MM.1S (cell line): ENCODE data around the gene PELO.

Source experiments
- DNase-seq: peaks from one replicate; pipeline ENCODE4 v3.0.0-alpha.2; 2015
- H2AFZ ChIP-seq: fragments of 300-600 bp; sonication (generic); 2 replicates; pipeline ENCODE4 v1.6.0; 2016; ENCODE audit warnings: antibody characterized with exemption, low read length
- H3F3A ChIP-seq: fragments of 300-600 bp; sonication (generic); 2 replicates; pipeline ENCODE4 v1.6.1; 2016; ENCODE audit warnings: mild to moderate bottlenecking, antibody characterized with exemption, low read length, moderate library complexity, mixed read lengths; ENCODE audit not compliant: insufficient read depth
- H3K27ac ChIP-seq: fragments of 300-600 bp; sonication (generic); 2 replicates; pipeline ENCODE4 v1.5.1; 2016; ENCODE audit warnings: mild to moderate bottlenecking, low read length
- H3K27me3 ChIP-seq: fragments of 300-600 bp; sonication (generic); replicated peaks from 2 replicates; pipeline ENCODE4 v1.6.0; 2016; ENCODE audit warnings: low read length; ENCODE audit not compliant: insufficient read depth
- H3K36me3 ChIP-seq: fragments of 300-600 bp; sonication (generic); replicated peaks from 2 replicates; pipeline ENCODE4 v1.6.1; 2016; ENCODE audit warnings: mild to moderate bottlenecking, low read length, mixed read lengths; ENCODE audit not compliant: insufficient read depth
- H3K4me1 ChIP-seq: fragments of 300-600 bp; sonication (generic); 2 replicates; pipeline ENCODE4 v1.6.1; 2016; ENCODE audit warnings: low read length, mixed read lengths
- H3K4me2 ChIP-seq: fragments of 300-600 bp; sonication (generic); 2 replicates; pipeline ENCODE4 v1.6.0; 2016; ENCODE audit warnings: low read depth, low read length
- H3K4me3 ChIP-seq: fragments of 300-600 bp; sonication (generic); 2 replicates; pipeline ENCODE4 v1.5.1; 2016; ENCODE audit warnings: low read length, mixed read lengths
- H3K79me2 ChIP-seq: fragments of 300-600 bp; sonication (generic); 2 replicates; pipeline ENCODE4 v1.6.1; 2016; ENCODE audit warnings: mixed run types, low read length, mixed read lengths
- H3K9ac ChIP-seq: fragments of 300-600 bp; sonication (generic); 2 replicates; pipeline ENCODE4 v1.6.1; 2016; ENCODE audit warnings: low read length, mixed read lengths
- H3K9me2 ChIP-seq: fragments of 300-600 bp; sonication (generic); replicated peaks from 2 replicates; pipeline ENCODE4 v1.6.1; 2016; ENCODE audit warnings: mild to moderate bottlenecking, low read length, mixed read lengths; ENCODE audit not compliant: insufficient read depth
- H3K9me3 ChIP-seq: fragments of 300-600 bp; sonication (generic); replicated peaks from 2 replicates; pipeline ENCODE4 v1.6.1; 2016; ENCODE audit warnings: mild to moderate bottlenecking, low read length, mixed read lengths; ENCODE audit not compliant: insufficient read depth
- H4K20me1 ChIP-seq: fragments of 300-600 bp; sonication (generic); 2 replicates; pipeline ENCODE4 v1.6.1; 2016; ENCODE audit warnings: mild to moderate bottlenecking, low read length, moderate library complexity, mixed read lengths; ENCODE audit not compliant: insufficient read depth
- EZH2 ChIP-seq: fragments of 300-600 bp; sonication (generic); optimal IDR thresholded peaks from 2 replicates; pipeline ENCODE3; 2017; ENCODE audit warnings: low read depth, mild to moderate bottlenecking, antibody characterized with exemption, low read length, mixed read lengths
- EZH2phosphoT487 ChIP-seq: fragments of 300-600 bp; sonication (generic); IDR thresholded peaks from 2 replicates; pipeline ENCODE4 v1.6.1; 2018; ENCODE audit warnings: antibody characterized with exemption, low read length
- TF ChIP-seq, protein P1 (sequence below): fragments of 300-600 bp; sonication (generic); IDR thresholded peaks from 2 replicates; pipeline ENCODE4 v1.5.1; 2016; ENCODE audit warnings: antibody characterized with exemption, low read length, mixed read lengths

The PELO gene

DNA sequence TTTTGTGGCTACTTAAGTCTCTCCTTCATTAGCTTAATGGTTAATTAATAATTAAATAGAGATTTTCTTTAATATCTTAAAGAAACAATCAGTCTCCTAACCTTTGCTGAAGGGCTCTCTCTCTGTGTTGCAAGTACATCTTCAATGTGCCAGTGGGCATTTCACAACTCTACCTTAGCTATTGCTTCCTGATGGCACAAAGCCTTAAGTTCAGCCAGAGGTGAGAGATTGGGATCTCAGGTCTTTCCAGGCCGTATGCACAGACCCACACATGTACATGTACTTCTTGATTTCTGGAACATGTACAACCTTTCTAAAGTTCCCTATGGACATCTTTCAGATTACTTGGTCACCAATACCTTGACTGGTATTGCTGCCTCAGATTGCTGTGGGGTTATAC lies 8.9 kb upstream of the PELO start:
- Histone ChIP-seq H3F3A (no peaks in the 10 kb centered on the region), H3K4me2 (no peak overlapping the region), H3K9ac (no peak overlapping the region), H3K9me3 (no peaks in the 10 kb centered on the region), H3K36me3 (no peaks in the 10 kb centered on the region), H3K4me1 (no peaks in the 10 kb centered on the region), H3K79me2 (no peaks in the 10 kb centered on the region), H3K9me2 (no peaks in the 10 kb centered on the region), H4K20me1 (no peaks in the 10 kb centered on the region), H2AFZ (no peak overlapping the region), H3K27ac (no peak overlapping the region), H3K27me3 (no peaks in the 10 kb centered on the region), H3K4me3 (no peak overlapping the region)
- DNase-seq: no peak
- TF ChIP-seq EZH2: no peak
- TF ChIP-seq, protein P1, sequence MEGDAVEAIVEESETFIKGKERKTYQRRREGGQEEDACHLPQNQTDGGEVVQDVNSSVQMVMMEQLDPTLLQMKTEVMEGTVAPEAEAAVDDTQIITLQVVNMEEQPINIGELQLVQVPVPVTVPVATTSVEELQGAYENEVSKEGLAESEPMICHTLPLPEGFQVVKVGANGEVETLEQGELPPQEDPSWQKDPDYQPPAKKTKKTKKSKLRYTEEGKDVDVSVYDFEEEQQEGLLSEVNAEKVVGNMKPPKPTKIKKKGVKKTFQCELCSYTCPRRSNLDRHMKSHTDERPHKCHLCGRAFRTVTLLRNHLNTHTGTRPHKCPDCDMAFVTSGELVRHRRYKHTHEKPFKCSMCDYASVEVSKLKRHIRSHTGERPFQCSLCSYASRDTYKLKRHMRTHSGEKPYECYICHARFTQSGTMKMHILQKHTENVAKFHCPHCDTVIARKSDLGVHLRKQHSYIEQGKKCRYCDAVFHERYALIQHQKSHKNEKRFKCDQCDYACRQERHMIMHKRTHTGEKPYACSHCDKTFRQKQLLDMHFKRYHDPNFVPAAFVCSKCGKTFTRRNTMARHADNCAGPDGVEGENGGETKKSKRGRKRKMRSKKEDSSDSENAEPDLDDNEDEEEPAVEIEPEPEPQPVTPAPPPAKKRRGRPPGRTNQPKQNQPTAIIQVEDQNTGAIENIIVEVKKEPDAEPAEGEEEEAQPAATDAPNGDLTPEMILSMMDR: no peak
- TF ChIP-seq EZH2phosphoT487: no peak

DNA sequence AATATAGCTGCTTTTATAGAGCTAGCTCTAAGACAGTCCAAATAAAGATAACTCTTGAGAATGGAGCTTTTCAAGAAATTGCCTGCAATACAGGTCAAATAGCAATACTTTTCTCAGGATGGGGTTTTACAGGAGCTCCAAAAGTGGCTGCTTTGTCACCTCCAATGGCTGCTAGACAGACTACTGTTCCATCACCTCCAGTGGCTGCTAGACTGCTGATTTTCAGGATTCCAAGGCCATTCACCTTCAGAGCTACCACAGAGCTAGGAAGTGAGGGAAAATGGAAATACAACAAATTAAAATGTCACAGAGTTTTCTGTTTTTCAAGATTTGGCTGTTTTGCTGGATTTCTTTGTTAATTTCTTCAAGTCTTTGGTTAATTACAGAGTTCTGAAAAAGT lies 8.5 kb upstream of the PELO start:
- no peaks in the 10 kb centered on the region for H3K79me2 ChIP-seq
- H3K27me3 ChIP-seq: no peaks in the 10 kb centered on the region
- no peak overlapping the region for H3K27ac ChIP-seq
- no peaks in the 10 kb centered on the region for H3K9me2 ChIP-seq
- TF ChIP-seq EZH2 (no peak), EZH2phosphoT487 (no peak)
- TF ChIP-seq, protein P1: no peak
- H3K4me3 ChIP-seq: no peak overlapping the region
- H3K36me3 ChIP-seq: no peaks in the 10 kb centered on the region
- H3K4me2 ChIP-seq: no peak overlapping the region
- H3F3A ChIP-seq: no peaks in the 10 kb centered on the region
- no peaks in the 10 kb centered on the region for H3K4me1 ChIP-seq
- H3K9ac ChIP-seq: no peak overlapping the region
- H2AFZ ChIP-seq: no peak overlapping the region
- no peaks in the 10 kb centered on the region for H4K20me1 ChIP-seq
- no peak for DNase-seq
- H3K9me3 ChIP-seq: no peaks in the 10 kb centered on the region

DNA sequence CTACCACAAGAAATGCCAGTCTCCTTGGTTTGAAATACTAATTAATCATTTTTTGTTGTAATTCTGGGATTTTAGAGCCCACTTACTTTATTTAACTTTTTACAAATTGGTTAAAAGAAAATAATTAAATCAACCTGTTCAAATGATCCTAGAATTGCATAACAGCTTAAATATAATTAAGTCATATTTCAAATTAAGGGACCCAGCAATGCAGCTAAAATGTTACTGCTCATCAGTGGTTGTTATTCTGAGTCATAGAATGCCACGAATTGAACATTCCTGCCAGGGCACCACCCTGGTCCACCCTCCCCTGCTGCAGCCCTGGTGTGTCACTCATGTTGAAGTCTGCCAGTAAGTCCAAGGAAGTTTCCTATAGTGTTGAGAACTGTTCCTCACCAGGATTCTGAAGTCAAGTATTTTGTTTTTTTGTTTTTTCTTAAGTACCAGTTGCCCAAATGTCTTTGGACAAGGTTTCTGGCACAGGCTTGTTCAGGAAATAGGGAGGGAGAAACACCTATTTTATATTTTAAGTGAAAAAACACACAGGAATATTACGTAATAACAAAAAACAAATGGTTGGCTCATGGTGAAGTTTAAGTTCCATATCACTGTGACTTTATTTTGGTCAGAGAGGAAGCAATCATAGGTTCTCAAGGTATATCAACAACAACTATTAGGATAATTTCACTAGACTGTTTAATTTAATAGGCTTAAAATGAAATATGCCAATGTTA lies 4.3 kb upstream of the PELO start:
- no peaks in the 10 kb centered on the region for H3K27me3 ChIP-seq
- H3K36me3 ChIP-seq: no peaks in the 10 kb centered on the region
- no peaks in the 10 kb centered on the region for H3F3A ChIP-seq
- H3K9ac ChIP-seq: no peak overlapping the region
- no peak overlapping the region for H3K27ac ChIP-seq
- no peaks in the 10 kb centered on the region for H4K20me1 ChIP-seq
- H3K4me1 ChIP-seq: no peaks in the 10 kb centered on the region
- H3K4me2 ChIP-seq: no peak overlapping the region
- no peak overlapping the region for H2AFZ ChIP-seq
- H3K79me2 ChIP-seq: no peaks in the 10 kb centered on the region
- H3K4me3 ChIP-seq: no peak overlapping the region
- DNase-seq: no peak
- TF ChIP-seq EZH2: no peak
- no peak for TF ChIP-seq EZH2phosphoT487
- TF ChIP-seq, protein P1: no peak
- H3K9me3 ChIP-seq: no peaks in the 10 kb centered on the region
- H3K9me2 ChIP-seq: no peaks in the 10 kb centered on the region
